Upper lobe of left lung (tissue), 4 donors: Measurements from ENCODE around the gene EEF1AKMT1.

Experiments
- CTCF ChIP-seq, 6 experiments: fragments of 450-650 bp in 4 of 6; fragments of 200-600 bp in 2 of 6; sonication (generic) in 2 of 6; IDR thresholded peaks; one replicate each; pipeline ENCODE4 v1.5.1; 2016 to 2019; ENCODE audit warnings: antibody characterized with exemption in 6 of 6
- POLR2A ChIP-seq, 4 donors: fragments of 450-650 bp; IDR thresholded peaks; one replicate each; pipeline ENCODE4 v1.5.1; 2016 to 2017; ENCODE audit warnings: antibody characterized with exemption in 4 of 4, mild to moderate bottlenecking in 2 of 4

- TF ChIP-seq CTCF (IDR thresholded peaks at IDR 0.05), result no peak
- TF ChIP-seq POLR2A (IDR thresholded peaks at IDR 0.05), result no peak
Observed at GRCh38 chr13:20788312-20788711, 14.6 kb upstream of the EEF1AKMT1 start.
